ENCODE measurements around the gene ENDOU.

GRCh38 chr12:47709671-47710070 is 15.6 kb downstream of the ENDOU start:
- TF ChIP-seq POLR2A (IDR thresholded peaks at IDR 0.05): no peak
- TF ChIP-seq CTCF (IDR thresholded peaks at IDR 0.05): no peak
- no peak for TF ChIP-seq EP300 (IDR thresholded peaks at IDR 0.05; ENCODE audit: low read depth)
